Erythroblast (primary cell): ENCODE measurements around the gene ZNF689.

Experiments used
- GATA1 ChIP-seq: IDR thresholded peaks from 2 replicates; pipeline ENCODE4 v1.6.1; 2011; ENCODE audit warnings: low read depth, mild to moderate bottlenecking, control low read depth, low read length, moderate library complexity
- POLR2A ChIP-seq: IDR thresholded peaks from 2 replicates; pipeline ENCODE4 v1.6.1; 2011; ENCODE audit warnings: mild to moderate bottlenecking, low read length

- TF ChIP-seq POLR2A: no peak
- no peak for TF ChIP-seq GATA1
These were observed 5.8 kb downstream of the ZNF689 start for GRCh38 chr16:30604316-30604947.
